Midbrain (tissue), 1 donor: ENCODE measurements around the gene PANX2.

Source experiments
- DNase-seq: peaks from one replicate; lab custom pipeline; 2025; lab: John Stamatoyannopoulos, UW

PANX2 gene

GRCh38 chr22:50216055-50216683 lies 45.6 kb downstream of the PANX2 start:
- DNase-seq = no peak

- no peak for DNase-seq
Observed at GRCh38 chr22:50216684-50217520, 46.4 kb downstream of the PANX2 start.

GRCh38 chr22:50217543-50218152 lies 47.1 kb downstream of the PANX2 start:
- DNase-seq = no peak

GRCh38 chr22:50218153-50218995 lies 47.8 kb downstream of the PANX2 start:
- no peak for DNase-seq

GRCh38 chr22:50218996-50219727 lies 48.6 kb downstream of the PANX2 start:
- DNase-seq = no peak

- no peak for DNase-seq
Observed at GRCh38 chr22:50219800-50220602, 49.5 kb downstream of the PANX2 start.

- DNase-seq = no peak
Observed at GRCh38 chr22:50220603-50221409, 50.3 kb downstream of the PANX2 start.

GRCh38 chr22:50221410-50222300 lies 51.1 kb downstream of the PANX2 start:
- DNase-seq = no peak

GRCh38 chr22:50222508-50222907 lies 52.0 kb downstream of the PANX2 start:
- DNase-seq = no peak

GRCh38 chr22:50224071-50224470 lies 53.5 kb downstream of the PANX2 start:
- no peak for DNase-seq

- no peak for DNase-seq
Observed at GRCh38 chr22:50225200-50225969, 54.9 kb downstream of the PANX2 start.

- no peak for DNase-seq
Observed at GRCh38 chr22:50226063-50226874, 55.7 kb downstream of the PANX2 start.

- DNase-seq = no peak
Observed at GRCh38 chr22:50226875-50227165, 56.3 kb downstream of the PANX2 start.

- no peak for DNase-seq
Observed at GRCh38 chr22:50227579-50228215, 57.2 kb downstream of the PANX2 start.

GRCh38 chr22:50228366-50228765 lies 57.8 kb downstream of the PANX2 start:
- no peak for DNase-seq

- DNase-seq = no peak
Observed at GRCh38 chr22:50229370-50229769, 58.8 kb downstream of the PANX2 start.
